NCI-H2196 treated with DMSO at 0.1 percent for 48 hours (cell line): ENCODE measurements around the gene HDAC4.
A peak's percentile ranks its signal among the peaks of the same experiment; 100 is the strongest.

ENCODE experiments used
- DNase-seq: peaks from one replicate; lab custom pipeline; 2025; ENCODE audit not compliant: unreplicated experiment; lab: John Stamatoyannopoulos, UW

The HDAC4 gene

GRCh38 chr2:239148495-239149200 lies 252.2 kb downstream of the HDAC4 start:
- DNase-seq, result no peak

- no peak for DNase-seq
Observed at GRCh38 chr2:239147376-239147775, 253.4 kb downstream of the HDAC4 start.

DNA sequence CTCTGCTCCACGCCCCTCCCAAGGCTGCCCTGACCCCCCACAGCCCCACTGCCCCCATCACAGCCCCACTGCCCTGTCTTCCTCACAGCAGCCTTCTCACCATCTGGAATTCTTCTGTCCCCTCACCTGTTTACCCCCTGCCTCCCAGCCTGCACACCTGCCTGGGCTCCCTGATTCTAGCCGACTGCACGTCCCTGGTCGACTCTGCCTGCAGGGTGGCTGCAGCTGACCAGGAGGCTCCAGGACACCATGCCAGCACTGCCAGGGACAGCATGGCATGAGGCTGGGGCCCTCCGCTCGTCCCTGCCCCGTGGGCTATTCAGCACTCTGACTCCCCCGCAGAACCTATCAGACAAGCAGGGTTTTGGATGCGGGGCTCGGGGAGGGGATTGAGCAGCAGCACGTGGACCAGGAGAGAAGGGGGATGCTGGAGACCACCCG lies 254.1 kb downstream of the HDAC4 start:
- DNase-seq, result no peak

GRCh38 chr2:239146011-239146641 lies 254.7 kb downstream of the HDAC4 start:
- no peak for DNase-seq

- no peak for DNase-seq
Observed at GRCh38 chr2:239145601-239146000, 255.2 kb downstream of the HDAC4 start.

DNA sequence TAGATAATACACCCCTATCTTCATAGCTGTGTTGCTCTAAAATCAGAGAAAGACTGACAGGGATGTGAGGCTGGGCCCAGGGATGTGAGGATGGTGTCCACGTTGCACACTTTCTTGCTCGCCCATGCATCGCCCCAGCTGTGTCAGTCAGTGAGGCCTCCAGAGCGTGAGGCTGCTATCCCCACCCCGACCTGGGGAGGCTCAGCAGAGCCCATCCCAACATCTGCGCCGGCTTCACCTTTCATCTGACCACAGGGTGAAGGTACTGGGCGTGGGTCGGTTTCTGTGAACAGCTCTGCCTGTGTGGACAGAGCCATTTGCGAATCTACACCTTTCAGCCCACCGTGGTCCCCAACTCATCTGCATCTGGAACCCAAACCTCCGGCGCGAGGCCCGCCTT lies 255.7 kb downstream of the HDAC4 start:
- DNase-seq, result no peak

DNA sequence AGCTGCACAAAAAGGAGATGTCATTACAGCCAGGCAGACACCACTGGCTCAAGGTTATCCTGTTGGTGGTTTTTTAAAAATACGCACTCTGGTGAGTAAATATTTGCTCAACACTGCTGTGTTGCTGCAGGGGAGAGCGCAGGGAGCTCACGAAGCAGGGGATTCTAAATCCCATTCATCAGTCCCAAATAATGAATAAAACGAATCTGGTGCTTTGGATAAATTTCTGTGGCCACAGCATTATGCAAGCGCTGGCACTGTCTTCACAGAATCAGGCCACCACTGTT lies 256.2 kb downstream of the HDAC4 start:
- no peak for DNase-seq

DNA sequence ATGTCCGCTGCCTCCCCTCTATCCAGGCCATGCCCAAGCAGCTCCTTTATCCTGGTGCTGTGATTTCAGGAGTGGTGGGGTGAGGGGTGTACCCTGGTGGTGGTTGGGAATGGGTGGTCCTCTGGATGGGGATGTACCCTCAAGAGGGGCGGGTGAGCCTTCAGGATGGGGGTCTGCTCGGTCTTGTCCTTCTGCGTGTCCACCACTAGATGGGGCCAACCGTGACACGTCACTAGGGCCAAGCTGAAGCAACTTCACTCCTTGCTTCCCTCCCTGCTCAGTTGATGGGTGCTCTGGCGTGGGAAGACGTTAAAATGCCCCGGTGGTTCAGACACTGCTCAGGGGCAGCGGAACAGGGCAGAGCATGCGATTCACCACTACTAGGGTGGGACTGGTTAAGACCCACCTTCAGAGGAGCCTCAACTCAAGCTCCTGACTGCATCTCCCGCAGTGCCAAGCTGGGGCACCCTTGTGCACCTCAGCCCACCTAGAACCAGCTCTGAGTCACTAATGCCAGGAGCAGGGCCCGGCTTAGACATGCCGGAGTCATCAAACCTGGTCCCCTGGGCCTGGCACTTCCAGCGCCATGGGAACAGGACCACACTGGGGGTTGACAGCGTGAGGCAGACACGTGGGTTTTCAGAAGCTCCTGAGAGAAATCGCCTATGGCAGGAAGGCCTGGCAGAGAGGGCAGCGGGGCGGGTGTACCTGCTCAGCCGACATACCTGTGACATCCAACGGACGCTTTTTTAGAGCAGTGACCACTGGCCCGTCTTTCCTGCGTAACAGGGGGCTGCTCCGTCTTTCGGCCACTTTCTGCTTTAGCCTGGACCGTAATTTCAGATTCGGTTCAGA lies 256.7 kb downstream of the HDAC4 start:
- DNase-seq, result peak; percentile 7

DNA sequence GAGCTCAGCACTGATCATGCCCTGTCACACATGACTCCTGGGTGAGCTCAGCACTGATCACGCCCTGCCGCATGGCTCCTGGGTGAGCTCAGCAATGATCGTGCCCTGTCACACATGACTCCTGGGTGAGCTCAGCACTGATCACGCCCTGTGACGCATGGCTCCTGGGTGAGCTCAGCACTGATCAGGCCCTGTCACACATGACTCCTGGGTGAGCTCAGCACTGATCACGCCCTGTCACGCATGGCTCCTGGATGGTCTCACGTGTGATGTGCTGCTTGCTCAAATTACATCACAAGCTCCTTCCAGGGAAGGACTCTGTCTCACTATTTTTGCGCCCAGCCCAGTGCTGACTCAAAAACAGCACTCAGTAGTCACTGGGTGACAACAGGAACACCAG lies 258.0 kb downstream of the HDAC4 start:
- no peak for DNase-seq

DNA sequence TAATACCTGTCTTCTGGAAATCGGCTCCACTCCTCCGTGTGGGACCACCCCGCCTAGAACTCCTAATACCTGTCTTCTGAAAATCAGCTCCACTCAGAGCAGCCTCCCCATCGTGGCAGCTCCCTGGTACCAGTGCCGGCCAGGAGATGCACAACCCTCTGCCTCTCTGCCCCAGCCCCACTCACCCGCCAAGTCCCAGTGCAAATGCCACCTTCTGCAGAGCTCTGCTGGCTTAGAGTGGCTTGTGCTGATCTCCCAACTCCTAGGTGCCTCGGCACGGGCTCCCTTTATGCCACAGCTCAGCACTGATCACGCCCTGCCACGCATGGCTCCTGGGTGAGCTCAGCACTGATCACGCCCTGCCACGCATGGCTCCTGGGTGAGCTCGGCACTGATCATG lies 258.5 kb downstream of the HDAC4 start:
- DNase-seq, result no peak

- no peak for DNase-seq
Observed at GRCh38 chr2:239141021-239141760, 259.6 kb downstream of the HDAC4 start.

GRCh38 chr2:239140346-239141020 lies 260.3 kb downstream of the HDAC4 start:
- no peak for DNase-seq

- no peak for DNase-seq
Observed at GRCh38 chr2:239139566-239139965, 261.3 kb downstream of the HDAC4 start.

DNA sequence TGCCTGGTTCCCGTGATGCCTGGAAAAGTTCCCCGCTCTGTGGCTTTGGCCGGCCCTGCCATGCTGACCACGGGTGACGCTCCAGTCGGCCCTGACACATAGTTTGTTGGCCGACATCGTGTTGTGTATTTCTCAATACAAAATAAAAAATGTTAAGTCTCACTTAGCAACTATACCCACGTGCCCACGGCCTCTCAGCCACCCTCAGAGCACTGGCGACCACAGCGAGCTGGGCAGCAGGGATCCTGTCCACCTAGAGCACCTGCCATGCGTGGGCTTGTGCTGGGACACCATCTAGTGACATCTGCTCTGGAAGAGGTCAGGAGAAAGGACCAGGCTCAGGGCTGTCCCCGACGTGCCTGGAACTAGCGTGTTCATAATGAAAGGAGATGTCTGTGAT lies 261.7 kb downstream of the HDAC4 start:
- DNase-seq, result no peak

DNA sequence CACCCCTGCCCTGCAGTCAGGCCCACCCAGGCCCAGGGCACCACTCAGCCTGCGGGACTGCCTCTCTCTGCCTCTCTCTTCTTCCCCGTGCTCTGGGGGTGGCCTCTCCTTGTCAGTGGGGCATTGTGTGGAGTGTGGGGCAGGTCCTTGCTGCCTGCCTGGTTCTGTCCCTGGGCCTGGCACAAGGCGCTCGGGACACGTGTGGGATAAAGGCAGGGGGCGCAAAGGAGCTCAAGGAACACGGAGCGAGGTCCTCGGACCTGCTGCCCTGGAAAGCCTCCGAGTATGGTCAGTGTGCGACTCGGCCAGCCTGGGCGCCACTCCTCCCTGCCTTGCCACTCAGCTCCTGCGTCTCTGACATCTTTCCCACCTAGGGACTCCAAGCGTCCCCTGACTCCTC lies 262.2 kb downstream of the HDAC4 start:
- DNase-seq, result no peak

DNA sequence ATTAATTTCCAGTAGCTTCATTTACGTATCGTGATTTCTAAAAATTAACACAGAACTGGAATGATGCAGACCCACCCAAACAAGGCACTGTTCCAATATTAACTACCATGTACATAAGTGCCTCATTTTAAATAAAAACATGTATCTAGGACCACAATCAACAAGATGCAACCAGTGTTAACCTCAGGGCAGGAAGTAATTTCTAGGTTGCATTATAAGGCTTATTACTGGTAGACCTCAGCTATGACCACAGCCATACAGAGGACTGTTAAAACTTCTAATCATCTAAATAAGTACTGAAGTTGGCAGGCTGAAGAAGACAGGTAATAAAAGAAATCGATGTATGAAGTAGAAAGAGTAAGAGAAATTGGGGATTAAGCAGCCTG lies 262.9 kb downstream of the HDAC4 start:
- no peak for DNase-seq

DNA sequence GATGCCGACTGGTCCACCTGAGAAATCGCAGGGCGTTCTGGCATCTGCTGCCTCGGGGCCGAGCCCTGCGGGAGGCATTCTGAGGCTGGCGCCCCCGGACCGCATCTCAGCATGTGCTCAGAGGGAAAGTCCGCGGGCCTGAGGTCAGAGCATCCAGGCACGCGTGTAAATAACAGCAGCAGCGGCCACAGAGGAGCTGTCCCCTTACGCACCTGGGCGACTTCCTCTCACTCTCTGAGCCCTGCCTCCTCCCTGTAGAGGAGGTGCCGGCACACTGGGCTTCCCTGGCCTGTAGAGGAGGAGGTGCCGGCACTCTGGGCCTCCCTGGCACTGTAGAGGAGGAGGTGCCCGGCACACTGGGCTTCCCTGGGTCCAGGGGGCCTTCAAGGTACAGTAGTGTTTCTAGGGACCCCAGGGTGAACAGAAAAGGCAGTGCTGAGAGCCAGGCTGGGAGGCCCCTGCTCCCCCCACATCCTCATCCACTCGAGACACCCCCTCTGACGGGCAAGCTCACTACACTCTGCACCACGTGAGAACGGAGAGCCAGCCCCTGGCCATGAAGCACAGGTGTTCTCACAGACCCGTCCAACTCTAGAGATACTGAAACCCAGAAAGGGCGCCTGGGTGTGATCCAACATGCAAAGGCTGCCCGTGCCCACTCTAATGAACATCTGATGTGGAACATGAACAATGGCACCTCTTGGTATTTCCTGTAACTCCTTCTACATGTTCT lies 263.5 kb downstream of the HDAC4 start:
- DNase-seq, result no peak

DNA sequence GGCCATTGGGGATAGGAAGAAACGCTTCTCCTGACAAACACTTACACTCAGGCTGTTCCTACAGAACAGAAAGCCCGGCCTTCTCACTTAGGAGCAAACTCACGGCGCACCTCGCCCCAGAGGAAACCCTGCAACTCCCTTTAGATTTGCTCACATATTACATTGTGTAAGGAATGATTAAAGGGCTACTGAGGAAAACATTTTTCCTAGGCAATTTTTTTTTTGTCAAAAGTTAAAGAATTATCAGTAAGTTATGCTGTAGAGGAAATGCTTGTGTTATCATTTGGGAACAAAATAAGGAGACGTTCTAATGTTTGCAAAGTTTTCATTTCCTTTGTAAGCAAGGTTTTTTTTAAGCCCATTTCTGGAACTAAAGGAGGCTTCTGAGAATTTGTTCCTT lies 264.1 kb downstream of the HDAC4 start:
- DNase-seq, result no peak

DNA sequence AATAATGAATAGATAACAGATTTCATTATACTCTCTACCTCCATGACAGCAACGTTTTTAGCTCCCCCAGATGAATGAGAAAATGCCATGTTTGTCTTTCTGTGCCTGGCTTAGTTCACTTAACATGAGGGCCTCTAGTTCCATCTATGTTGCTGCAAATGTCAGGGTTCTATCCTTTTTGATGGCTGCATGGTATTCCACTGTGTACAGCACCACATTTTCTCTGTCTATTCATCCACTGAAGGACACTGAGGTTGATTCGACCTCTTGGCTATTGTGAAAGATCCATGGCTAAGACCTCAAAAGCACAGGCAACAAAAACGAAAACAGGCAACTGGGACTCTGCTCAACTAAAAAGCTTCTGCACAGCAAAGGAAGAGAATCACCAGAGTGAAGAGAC lies 264.6 kb downstream of the HDAC4 start:
- no peak for DNase-seq

GRCh38 chr2:239135531-239135930 lies 265.3 kb downstream of the HDAC4 start:
- DNase-seq, result no peak
